ENCODE measurements around the gene ALDH1B1.

The ALDH1B1 gene

GRCh38 chr9:38404314-38404713, 11.8 kb downstream of the ALDH1B1 start:
- no peak overlapping the region for H3K4me2 ChIP-seq (ENCODE audit: low read depth, low read length, poor library complexity, severe bottlenecking)
- TF ChIP-seq EZH2phosphoT487 (conservative IDR thresholded peaks at IDR 0.05; ENCODE audit: low read length) (no peak), CTCF (IDR thresholded peaks at IDR 0.05; ENCODE audit: insufficient read depth, low read length, poor library complexity, severe bottlenecking) (no peak)
- no peaks in the 10 kb centered on the region for H3K36me3 ChIP-seq (ENCODE audit: low read length)
- no peaks in the 10 kb centered on the region for H4K20me1 ChIP-seq (ENCODE audit: low read depth, low read length)
- H3K27ac ChIP-seq (ENCODE audit: low read depth, low read length) = no peak overlapping the region
- H3K9me2 ChIP-seq (replicated peaks; ENCODE audit: insufficient read depth, low read length) = no peaks in the 10 kb centered on the region
- no peaks in the 10 kb centered on the region for H3K9me3 ChIP-seq (ENCODE audit: insufficient read depth, low read length)
- H3K4me3 ChIP-seq (ENCODE audit: insufficient read depth, low read length, poor library complexity, severe bottlenecking) = no peak overlapping the region
- no peak overlapping the region for H2AFZ ChIP-seq (ENCODE audit: low read depth, low read length, severe bottlenecking)
- H3K9ac ChIP-seq (ENCODE audit: low read length) = no peak overlapping the region
- no peaks in the 10 kb centered on the region for H3K79me2 ChIP-seq (ENCODE audit: insufficient read depth, low read length)
- no peaks in the 10 kb centered on the region for H3K27me3 ChIP-seq (ENCODE audit: low read length)
- no peaks in the 10 kb centered on the region for H3F3A ChIP-seq (ENCODE audit: insufficient read depth)

DNA sequence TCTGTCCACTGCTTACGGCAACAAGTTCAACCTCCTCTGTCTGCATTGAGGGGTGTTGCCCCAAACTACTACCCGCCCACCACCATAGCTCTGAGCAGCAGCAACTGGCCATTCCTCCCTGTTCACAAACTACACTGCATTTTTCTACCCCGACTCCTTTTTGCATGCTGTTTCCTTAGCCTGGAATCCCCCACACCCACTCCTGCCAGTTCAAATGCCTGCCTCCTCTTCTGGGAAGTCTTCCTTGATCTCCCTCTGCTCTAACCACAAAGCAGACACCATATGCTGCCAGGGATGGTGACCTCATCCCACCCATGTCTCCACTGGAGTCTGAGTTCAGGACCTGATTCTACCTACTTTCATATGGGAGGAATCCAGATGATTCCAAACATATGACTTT, 13.3 kb downstream of the ALDH1B1 start:
- TF ChIP-seq CTCF (IDR thresholded peaks at IDR 0.05; ENCODE audit: insufficient read depth, low read length, poor library complexity, severe bottlenecking) = no peak
- no peak for TF ChIP-seq EZH2phosphoT487 (conservative IDR thresholded peaks at IDR 0.05; ENCODE audit: low read length)
- H3K79me2 ChIP-seq (ENCODE audit: insufficient read depth, low read length) = no peaks in the 10 kb centered on the region
- H3K9me2 ChIP-seq (replicated peaks; ENCODE audit: insufficient read depth, low read length) = no peaks in the 10 kb centered on the region
- no peak overlapping the region for H3K4me2 ChIP-seq (ENCODE audit: low read depth, low read length, poor library complexity, severe bottlenecking)
- no peak overlapping the region for H3K4me3 ChIP-seq (ENCODE audit: insufficient read depth, low read length, poor library complexity, severe bottlenecking)
- H4K20me1 ChIP-seq (ENCODE audit: low read depth, low read length) = no peaks in the 10 kb centered on the region
- H3K9ac ChIP-seq (ENCODE audit: low read length) = no peak overlapping the region
- H3K27ac ChIP-seq (ENCODE audit: low read depth, low read length) = no peak overlapping the region
- H3K36me3 ChIP-seq (ENCODE audit: low read length) = no peaks in the 10 kb centered on the region
- H2AFZ ChIP-seq (ENCODE audit: low read depth, low read length, severe bottlenecking) = no peak overlapping the region
- no peaks in the 10 kb centered on the region for H3K9me3 ChIP-seq (ENCODE audit: insufficient read depth, low read length)
- no peaks in the 10 kb centered on the region for H3F3A ChIP-seq (ENCODE audit: insufficient read depth)
- H3K27me3 ChIP-seq (ENCODE audit: low read length) = no peaks in the 10 kb centered on the region

GRCh38 chr9:38406476-38407186, 14.1 kb downstream of the ALDH1B1 start:
- Histone ChIP-seq H3K9me2 (replicated peaks; ENCODE audit: insufficient read depth, low read length) (no peaks in the 10 kb centered on the region), H3K27ac (ENCODE audit: low read depth, low read length) (no peak overlapping the region), H2AFZ (ENCODE audit: low read depth, low read length, severe bottlenecking) (no peak overlapping the region), H3K4me2 (ENCODE audit: low read depth, low read length, poor library complexity, severe bottlenecking) (no peak overlapping the region), H3K9ac (ENCODE audit: low read length) (no peak overlapping the region), H3F3A (ENCODE audit: insufficient read depth) (no peaks in the 10 kb centered on the region), H3K36me3 (ENCODE audit: low read length) (no peaks in the 10 kb centered on the region), H4K20me1 (ENCODE audit: low read depth, low read length) (no peaks in the 10 kb centered on the region), H3K9me3 (ENCODE audit: insufficient read depth, low read length) (no peaks in the 10 kb centered on the region), H3K79me2 (ENCODE audit: insufficient read depth, low read length) (no peaks in the 10 kb centered on the region), H3K4me3 (ENCODE audit: insufficient read depth, low read length, poor library complexity, severe bottlenecking) (no peak overlapping the region), H3K27me3 (ENCODE audit: low read length) (no peaks in the 10 kb centered on the region)
- TF ChIP-seq EZH2phosphoT487 (conservative IDR thresholded peaks at IDR 0.05; ENCODE audit: low read length) (no peak), CTCF (IDR thresholded peaks at IDR 0.05; ENCODE audit: insufficient read depth, low read length, poor library complexity, severe bottlenecking) (no peak)

Measured in SU-DHL-6 (cell line).